LNCAP (cell line): ENCODE data around the gene LARP4B.

Experiments
- TF ChIP-seq, protein P1 (sequence below): fragments of 450-650 bp; IDR thresholded peaks from 2 replicates; pipeline ENCODE4 v1.5.1; 2017; ENCODE audit warnings: mild to moderate bottlenecking

LARP4B gene

DNA sequence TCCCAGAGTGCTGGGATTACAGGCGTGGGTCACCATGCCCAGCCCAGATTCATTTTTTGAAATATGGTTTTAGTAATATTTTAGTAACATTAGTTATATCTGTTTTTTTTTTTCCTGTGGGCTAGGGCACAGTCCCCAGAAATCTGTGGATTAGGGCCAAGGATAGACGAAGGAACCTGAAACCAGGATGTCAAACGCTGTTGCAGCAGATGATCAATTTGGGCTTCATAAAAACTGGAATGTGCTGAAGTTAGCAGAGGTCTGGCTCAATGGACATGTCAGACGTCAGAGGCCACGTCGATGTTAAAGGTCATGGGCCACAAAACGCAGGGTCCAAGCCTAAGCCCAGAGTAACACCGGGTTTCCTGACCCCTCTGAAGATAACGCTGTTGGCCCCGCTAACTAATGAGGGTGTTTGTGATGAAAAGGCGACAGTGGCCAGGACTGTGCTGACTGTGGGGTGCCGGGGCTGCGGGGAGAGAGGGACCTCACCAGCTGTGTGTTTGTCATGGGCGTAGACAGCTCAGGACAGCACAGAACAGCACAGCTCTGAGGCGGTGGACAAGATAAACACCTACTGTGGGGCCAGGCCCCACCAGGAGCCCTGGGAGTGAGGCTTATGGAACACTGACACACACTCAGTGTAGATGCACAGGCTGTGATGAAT is 32.9 kb upstream of the LARP4B start:
- TF ChIP-seq, protein P1, sequence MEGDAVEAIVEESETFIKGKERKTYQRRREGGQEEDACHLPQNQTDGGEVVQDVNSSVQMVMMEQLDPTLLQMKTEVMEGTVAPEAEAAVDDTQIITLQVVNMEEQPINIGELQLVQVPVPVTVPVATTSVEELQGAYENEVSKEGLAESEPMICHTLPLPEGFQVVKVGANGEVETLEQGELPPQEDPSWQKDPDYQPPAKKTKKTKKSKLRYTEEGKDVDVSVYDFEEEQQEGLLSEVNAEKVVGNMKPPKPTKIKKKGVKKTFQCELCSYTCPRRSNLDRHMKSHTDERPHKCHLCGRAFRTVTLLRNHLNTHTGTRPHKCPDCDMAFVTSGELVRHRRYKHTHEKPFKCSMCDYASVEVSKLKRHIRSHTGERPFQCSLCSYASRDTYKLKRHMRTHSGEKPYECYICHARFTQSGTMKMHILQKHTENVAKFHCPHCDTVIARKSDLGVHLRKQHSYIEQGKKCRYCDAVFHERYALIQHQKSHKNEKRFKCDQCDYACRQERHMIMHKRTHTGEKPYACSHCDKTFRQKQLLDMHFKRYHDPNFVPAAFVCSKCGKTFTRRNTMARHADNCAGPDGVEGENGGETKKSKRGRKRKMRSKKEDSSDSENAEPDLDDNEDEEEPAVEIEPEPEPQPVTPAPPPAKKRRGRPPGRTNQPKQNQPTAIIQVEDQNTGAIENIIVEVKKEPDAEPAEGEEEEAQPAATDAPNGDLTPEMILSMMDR, result no peak

DNA sequence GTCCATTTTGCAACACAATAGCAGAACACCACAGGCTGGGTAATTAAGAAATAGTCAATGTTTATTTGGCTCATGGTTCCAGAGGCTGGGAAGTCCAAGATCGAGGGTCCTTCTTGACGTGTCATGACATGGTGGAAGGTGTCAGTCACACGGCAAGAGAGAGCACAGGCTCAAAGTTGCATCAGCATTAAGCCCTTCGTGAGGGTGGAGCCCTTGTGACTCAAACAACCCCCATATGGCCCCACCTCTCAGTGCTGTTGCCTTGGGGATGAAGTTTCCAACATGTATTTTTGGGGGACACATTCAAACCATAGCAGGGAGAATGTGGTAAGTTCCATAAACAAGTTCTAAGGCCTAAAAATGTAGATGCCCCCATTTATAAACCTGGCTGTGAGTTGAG is 32.1 kb upstream of the LARP4B start:
- TF ChIP-seq, protein P1, result no peak

DNA sequence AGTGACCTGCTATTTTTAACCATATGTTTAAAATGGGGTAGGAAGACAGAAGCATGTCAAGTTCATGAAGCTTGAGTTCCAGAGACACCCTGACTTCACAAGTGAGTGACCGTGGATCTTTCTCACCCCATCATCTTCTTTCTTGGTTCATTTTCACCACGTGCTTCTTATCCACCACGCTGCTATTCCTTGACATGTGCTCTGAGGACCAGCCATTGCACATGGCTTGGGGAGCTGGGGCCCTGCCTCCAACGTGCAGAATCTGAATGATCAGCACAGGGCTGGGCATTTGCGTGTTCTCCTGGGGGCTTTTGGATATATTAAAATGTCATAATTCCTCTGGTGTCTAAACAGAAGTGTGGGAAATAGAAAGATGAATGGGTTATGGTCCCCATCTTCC is 31.7 kb upstream of the LARP4B start:
- TF ChIP-seq, protein P1, result no peak

DNA sequence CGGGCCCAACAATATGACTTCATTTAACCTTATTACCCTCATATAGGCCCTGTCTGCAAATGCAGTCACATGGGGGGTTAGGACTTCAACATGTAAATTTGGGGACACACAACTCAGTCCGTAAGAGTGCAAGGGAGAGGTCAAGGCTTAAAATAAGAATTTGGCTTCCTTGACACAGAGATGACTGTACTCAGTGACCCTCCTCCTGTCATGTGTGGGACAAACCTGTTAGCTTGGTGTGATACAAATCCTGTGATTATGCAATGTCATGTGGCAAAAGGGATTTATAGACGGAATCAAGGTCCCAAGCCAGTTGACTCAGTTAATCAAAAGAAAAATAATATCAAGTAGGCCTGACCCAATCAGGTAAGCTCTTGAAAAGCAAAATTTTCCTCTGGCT is 30.8 kb upstream of the LARP4B start:
- TF ChIP-seq, protein P1, result no peak

DNA sequence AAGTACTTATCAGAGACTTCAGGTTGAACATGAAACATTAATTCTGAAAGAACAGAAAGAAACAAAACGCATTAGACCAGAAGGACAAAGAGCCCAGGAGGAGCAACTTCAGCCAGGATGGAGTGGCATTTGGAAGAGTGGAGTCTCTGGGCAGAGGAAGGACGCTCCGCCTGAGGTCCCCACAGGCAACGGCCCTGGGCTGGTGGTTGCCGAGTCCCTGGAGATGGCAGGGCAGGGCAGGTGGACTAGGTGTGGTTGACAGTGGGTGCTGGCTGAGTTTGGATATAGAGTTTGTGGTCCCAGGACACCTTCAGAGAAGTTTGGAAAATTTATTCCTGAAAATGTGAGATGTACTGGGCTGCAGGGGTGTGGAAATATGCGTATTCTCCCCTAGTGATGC is 27.4 kb upstream of the LARP4B start:
- TF ChIP-seq, protein P1, result no peak

DNA sequence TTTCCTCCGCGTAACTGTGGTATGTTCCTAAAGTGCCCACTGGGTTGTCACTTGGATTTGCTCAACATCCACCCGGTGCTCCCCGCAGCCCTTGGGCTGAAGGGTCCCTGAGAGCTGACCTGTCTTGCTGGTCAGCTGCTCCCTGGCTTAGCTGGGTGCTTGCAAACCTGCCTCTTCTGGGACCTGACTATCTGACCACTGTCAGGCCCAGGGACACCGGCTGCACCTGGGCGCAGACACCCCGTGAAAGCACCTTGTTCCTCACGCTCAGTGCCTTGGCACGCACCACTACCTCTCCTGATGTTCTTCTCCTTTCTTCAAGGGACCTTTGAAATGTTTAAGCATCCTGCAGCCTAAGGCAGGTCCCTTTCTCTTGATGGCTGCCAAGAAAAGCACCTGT is 26.6 kb upstream of the LARP4B start:
- TF ChIP-seq, protein P1, result no peak

DNA sequence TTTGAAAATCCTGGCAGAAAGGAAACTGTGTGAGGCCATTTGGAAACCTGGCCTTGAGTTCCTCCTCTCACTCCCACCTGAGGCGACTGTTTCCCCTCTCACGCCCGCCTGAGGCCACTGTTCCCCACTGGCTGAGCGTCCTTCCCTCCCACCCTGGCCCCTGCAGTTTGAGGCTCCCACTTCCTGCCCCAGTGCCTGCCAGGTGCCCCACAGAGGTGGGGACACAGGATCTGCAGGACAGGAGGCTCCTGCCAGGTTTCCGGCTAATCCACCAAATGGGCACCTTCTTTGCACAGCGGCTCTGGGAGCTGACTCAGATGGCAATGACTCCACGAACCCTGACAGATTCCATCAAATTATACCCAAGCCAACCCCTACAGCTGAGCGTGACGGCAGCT is 24.3 kb upstream of the LARP4B start:
- TF ChIP-seq, protein P1, result no peak
